Panc1 (cell line): ENCODE data around the gene FBN1.

Source experiments
- CTCF ChIP-seq: fragments of 450-650 bp; IDR thresholded peaks from 2 replicates; pipeline ENCODE4 v1.5.1; 2017; ENCODE audit warnings: mild to moderate bottlenecking
- POLR2AphosphoS5 ChIP-seq: IDR thresholded peaks from 2 replicates; pipeline ENCODE4 v1.6.1; 2012; ENCODE audit warnings: mild to moderate bottlenecking, low read depth, low read length, moderate library complexity

- no peak for TF ChIP-seq CTCF
- TF ChIP-seq POLR2AphosphoS5, result no peak
These were observed 12.6 kb upstream of the FBN1 start for GRCh38 chr15:48657950-48658591.
